DOHH2 (cell line): ENCODE results near the gene NCKIPSD.

ENCODE experiments used
- CTCF ChIP-seq: fragments of 200-600 bp; sonication (generic); IDR thresholded peaks from one replicate; pipeline ENCODE4 v1.5.1; 2014; ENCODE audit warnings: antibody characterized with exemption, mild to moderate bottlenecking, low read depth, low read length; ENCODE audit not compliant: poor library complexity, severe bottlenecking
- EZH2phosphoT487 ChIP-seq: fragments of 200-600 bp; sonication (generic); IDR thresholded peaks from 2 replicates; pipeline ENCODE4 v1.6.1; 2017; ENCODE audit warnings: borderline replicate concordance, mild to moderate bottlenecking, antibody characterized with exemption, low read length, moderate library complexity, mixed read lengths

GRCh38 chr3:48655606-48656005, 30.1 kb downstream of the NCKIPSD start:
- TF ChIP-seq CTCF (no peak), EZH2phosphoT487 (no peak)
